IPS-18c (cell line): ENCODE data around the gene DOCK3.
"Not testable (repeated sequence)": the region's sequence is repeated elsewhere in the genome, so short reads cannot be mapped to it uniquely, and the experiment has no call there.

ENCODE experiments used
- H3K4me3 ChIP-seq: 2 replicates; pipeline ENCODE4 v1.7.0; 2013; ENCODE audit warnings: low read depth, mild to moderate bottlenecking, low read length, moderate library complexity; ENCODE audit not compliant: insufficient read depth
- H3K9me3 ChIP-seq: one replicate; pipeline ENCODE4 v1.6.1; 2013; ENCODE audit warnings: mild to moderate bottlenecking, low read length, moderate library complexity; ENCODE audit not compliant: control insufficient read depth, insufficient read depth

Gene DOCK3

GRCh38 chr3:51355891-51356578, 681.3 kb downstream of the DOCK3 start:
- no peaks in the 10 kb centered on the region for H3K9me3 ChIP-seq
- no peak overlapping the region for H3K4me3 ChIP-seq

- no peak overlapping the region for H3K4me3 ChIP-seq
- no peaks in the 10 kb centered on the region for H3K9me3 ChIP-seq
Measured at GRCh38 chr3:51357856-51358255, 683.1 kb downstream of the DOCK3 start.

GRCh38 chr3:51358981-51359380, 684.3 kb downstream of the DOCK3 start:
- H3K4me3 ChIP-seq, result no peak overlapping the region
- no peaks in the 10 kb centered on the region for H3K9me3 ChIP-seq

- H3K9me3 ChIP-seq, result no peaks in the 10 kb centered on the region
- H3K4me3 ChIP-seq, result no peak overlapping the region
Measured at GRCh38 chr3:51360806-51361205, 686.1 kb downstream of the DOCK3 start.

- Histone ChIP-seq H3K4me3 (no peak overlapping the region), H3K9me3 (no peaks in the 10 kb centered on the region)
Measured at GRCh38 chr3:51361746-51362145, 687.0 kb downstream of the DOCK3 start.

GRCh38 chr3:51362476-51362875, 687.7 kb downstream of the DOCK3 start:
- Histone ChIP-seq H3K4me3 (no peak overlapping the region), H3K9me3 (no peaks in the 10 kb centered on the region)

GRCh38 chr3:51368276-51368675, 693.5 kb downstream of the DOCK3 start:
- H3K9me3 ChIP-seq, H3K4me3 ChIP-seq: not testable (repeated sequence)

GRCh38 chr3:51371943-51372557, 697.3 kb downstream of the DOCK3 start:
- no peak overlapping the region for H3K4me3 ChIP-seq

GRCh38 chr3:51373658-51374421, 699.1 kb downstream of the DOCK3 start:
- H3K9me3 ChIP-seq, result no peaks in the 10 kb centered on the region
- H3K4me3 ChIP-seq, result no peak overlapping the region

More at GRCh38 chr3:51371943-51372557, 697.3 kb downstream of the DOCK3 start:
- peaks cover 4% of the 10 kb centered on the region for H3K9me3 ChIP-seq

- H3K4me3 ChIP-seq, result no peak overlapping the region
Measured at GRCh38 chr3:51374456-51374855, 699.7 kb downstream of the DOCK3 start.

GRCh38 chr3:51375136-51375535, 700.4 kb downstream of the DOCK3 start:
- no peaks in the 10 kb centered on the region for H3K9me3 ChIP-seq
- H3K4me3 ChIP-seq, result no peak overlapping the region

More at GRCh38 chr3:51374456-51374855, 699.7 kb downstream of the DOCK3 start:
- H3K9me3 ChIP-seq, result no peaks in the 10 kb centered on the region

GRCh38 chr3:51375571-51375970, 700.8 kb downstream of the DOCK3 start:
- Histone ChIP-seq H3K9me3 (no peaks in the 10 kb centered on the region), H3K4me3 (no peak overlapping the region)

- H3K4me3 ChIP-seq, result no peak overlapping the region
- no peaks in the 10 kb centered on the region for H3K9me3 ChIP-seq
Measured at GRCh38 chr3:51378065-51378464, 703.3 kb downstream of the DOCK3 start.

- no peak overlapping the region for H3K4me3 ChIP-seq
- no peaks in the 10 kb centered on the region for H3K9me3 ChIP-seq
Measured at GRCh38 chr3:51378726-51379125, 704.0 kb downstream of the DOCK3 start.

- Histone ChIP-seq H3K4me3 (no peak overlapping the region), H3K9me3 (no peaks in the 10 kb centered on the region)
Measured at GRCh38 chr3:51379301-51379700, 704.6 kb downstream of the DOCK3 start.

GRCh38 chr3:51379746-51380455, 705.2 kb downstream of the DOCK3 start:
- no peaks in the 10 kb centered on the region for H3K9me3 ChIP-seq
- H3K4me3 ChIP-seq, result no peak overlapping the region

GRCh38 chr3:51380601-51381332, 706.0 kb downstream of the DOCK3 start:
- H3K4me3 ChIP-seq, result no peak overlapping the region

More at GRCh38 chr3:51380601-51381332, 706.0 kb downstream of the DOCK3 start:
- H3K9me3 ChIP-seq, result no peaks in the 10 kb centered on the region
